Measurements from ENCODE around the gene RAB30. TPM values are rescaled to one million over a fixed set of nuclear protein-coding genes. Genes with fewer than 3 reads are reported as not detected.
A peak's percentile ranks its signal among the peaks of the same experiment; 100 is the strongest.

The RAB30 gene, protein sequence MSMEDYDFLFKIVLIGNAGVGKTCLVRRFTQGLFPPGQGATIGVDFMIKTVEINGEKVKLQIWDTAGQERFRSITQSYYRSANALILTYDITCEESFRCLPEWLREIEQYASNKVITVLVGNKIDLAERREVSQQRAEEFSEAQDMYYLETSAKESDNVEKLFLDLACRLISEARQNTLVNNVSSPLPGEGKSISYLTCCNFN
- 13.6 and 23.0 TPM in 2 replicates for total RNA-seq
- 10.0 TPM for polyA plus RNA-seq (2012)

DNA sequence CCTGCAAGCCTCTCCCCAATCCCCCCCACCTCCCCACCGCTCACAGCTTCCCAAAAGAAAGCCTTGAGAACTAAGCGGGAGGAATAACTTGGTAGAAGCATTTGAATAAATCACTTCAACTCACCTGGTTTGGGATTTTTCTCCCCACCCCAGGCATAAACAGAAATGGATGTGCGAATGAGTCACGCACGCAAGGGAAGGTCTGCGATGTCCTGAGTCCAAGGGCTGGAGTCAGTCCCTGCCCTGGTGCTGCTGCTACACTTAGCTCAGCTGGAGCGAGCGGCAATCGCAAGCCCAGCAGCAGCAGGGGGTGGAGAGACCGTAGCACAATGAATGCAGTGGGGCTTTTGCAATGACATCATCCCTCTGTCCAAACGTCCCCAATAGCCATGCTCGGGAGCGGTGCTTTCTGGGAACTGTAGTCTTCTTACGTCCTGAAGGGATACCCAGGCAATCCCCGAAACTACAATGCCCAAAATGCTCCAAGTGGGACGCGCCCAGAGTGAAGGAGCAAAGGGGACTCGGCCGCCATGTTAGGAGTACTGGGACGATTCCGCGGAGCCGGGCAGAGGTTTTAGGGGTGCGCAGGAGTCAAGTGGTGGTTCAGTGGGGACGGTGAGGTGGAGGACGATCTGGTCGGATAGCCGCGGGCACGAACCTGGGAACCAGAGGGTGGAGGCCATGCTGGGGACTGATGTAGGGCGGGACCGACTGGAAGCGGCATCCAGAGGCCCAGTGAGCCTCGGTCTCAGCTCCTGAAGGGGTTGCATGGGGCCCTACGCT, at the start of gene RAB30:
Gene RAB30 (minus strand): TSS at position 331 of the 783 bp plus-strand sequence. CDS start 74,581 bp downstream, outside the sequence.
- peak; percentile 100 for DNase-seq (ENCODE audit: low read depth)

DNA sequence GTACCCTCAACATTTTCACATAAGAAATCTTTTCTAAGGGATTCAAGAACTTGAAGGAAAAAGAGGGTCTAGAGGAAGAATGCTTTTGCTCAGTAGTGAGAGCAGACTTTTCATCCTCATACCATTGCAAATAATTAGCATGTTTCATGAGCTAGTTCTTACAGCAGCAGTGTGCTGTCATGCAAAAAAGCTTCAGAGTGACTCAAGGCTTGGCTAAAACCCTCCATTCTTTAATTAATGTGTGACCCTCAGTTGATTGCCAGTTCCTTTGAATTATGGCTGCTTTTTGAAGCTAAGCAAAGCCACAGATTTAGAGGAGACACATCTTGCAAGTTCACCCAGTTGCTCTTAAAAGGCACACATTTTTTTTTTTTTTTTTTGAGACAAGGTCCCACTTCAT, 48.6 kb upstream of the RAB30 start:
- DNase-seq (ENCODE audit: low read depth), result no peak

DNA sequence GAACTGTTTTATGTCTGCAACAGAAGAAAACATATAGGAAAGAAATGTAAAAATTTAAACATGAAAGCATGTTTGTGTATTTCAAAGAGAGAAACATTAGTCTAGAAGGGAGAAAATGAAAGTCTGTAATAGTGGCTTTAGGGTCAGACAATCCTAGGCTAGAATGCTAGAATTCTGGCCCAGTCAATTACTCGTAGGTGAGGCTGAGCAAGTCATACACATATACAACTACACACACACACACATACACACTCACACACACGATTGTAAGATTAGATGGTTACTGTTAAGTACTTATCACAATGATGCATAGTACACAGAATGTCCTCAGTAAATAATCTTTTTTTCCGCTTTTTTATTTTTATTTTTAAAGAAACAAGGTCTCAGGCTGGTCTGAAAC, 47.5 kb upstream of the RAB30 start:
- no peak for DNase-seq (ENCODE audit: low read depth)

DNA sequence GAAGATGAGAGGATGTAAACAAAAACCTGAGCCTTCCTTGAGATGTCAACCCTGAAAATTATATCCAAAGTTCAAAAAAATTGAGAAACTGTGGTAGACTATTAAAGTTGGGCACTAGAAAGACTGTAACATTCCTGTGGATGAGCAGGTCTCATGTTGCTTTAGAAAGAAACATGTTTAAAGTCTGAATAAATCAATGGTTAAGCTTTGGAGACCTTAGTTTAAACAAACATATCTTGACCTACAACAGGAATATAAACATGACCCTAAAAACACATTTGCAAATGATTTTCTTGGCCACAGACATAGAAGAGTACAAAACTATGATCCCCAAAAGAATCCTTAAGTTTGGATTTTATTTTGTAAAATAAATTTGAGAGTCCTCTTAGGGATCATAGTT, 47.1 kb upstream of the RAB30 start:
- DNase-seq (ENCODE audit: low read depth), result no peak

DNA sequence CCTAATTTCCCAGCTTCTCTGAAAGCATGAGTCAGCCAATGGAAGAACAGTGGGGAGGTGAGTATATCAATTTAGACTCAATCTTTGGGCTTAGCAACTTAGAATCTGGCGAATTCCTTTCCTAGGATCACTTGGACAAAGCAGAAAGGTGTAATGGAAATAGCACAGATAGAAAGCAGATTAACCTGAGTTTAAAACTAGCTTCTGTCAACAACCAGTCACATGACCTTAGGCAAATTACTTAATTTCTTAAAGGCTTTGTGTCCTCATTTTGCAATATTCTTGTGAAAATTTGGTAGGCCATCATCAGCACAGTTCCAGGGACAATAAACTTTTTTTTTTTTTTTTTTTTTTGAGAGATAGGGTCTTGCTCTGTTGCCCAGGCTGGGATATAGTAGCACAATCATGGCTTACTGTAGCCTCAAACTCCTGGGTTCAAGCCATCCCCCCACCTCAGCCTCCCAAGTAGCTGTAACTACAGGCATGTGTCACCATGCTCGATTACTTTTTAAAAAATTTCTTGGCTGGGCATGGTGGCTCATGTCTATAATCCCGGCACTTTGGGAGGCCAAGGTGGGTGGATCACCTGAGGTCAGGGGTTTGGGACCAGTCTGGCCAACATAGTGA, 44.4 kb upstream of the RAB30 start:
- DNase-seq (ENCODE audit: low read depth), result no peak

DNA sequence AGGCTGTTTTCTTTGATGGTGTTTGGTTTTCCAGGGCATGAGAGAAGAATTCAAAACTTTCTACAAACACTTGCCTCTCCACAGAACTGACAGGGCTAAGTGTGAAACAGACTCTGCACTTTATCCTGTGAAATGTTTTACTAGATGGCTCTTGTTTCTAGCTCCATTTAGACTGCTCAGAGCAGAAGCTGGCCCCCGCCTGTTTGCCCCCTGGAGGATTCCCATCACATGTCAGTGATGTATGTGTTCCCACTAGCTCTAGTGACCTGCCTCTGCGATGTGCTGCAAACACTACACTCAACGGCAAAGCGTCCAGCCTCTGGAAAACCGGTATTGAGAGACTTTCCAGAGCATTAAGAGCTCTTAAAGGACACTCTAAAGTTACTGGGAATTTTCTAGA, 43.9 kb upstream of the RAB30 start:
- no peak for DNase-seq (ENCODE audit: low read depth)

DNA sequence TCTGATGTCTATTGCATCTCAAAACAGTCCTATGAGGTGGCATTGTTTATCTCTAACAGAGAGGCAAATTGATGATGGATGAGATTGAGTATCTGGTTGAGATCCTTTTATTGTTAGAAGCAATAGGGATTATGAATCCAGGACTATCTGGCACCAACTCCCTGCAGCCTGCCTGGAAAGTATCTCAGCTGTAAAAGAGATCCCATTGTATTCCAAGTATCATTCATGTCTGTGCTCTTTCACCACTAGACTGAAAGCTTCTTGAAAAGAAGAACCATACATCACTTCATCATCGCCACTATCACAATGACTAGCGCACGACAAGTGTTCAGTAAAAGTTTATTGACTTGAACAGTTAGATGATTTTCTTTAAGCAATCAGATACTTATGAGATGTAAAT, 43.3 kb upstream of the RAB30 start:
- DNase-seq (ENCODE audit: low read depth), result no peak

DNA sequence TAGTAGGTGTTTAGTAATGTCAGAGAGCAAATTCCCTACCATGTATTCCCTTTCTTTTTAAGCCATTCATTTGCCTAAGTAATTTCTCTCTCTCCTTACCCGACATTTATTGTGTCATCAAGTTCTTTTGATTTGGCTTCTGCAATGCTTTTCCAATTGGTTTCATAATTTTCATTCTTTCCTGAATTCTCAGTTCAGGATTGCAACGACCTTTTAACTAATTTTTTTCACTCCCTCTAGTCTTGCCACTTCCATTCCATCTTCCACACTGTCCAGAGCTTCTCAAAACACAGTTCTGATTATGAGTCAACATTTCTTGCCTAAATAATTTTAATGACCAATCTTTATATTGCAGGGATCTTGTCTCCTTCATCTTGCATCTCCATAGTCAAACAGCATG, 41.2 kb upstream of the RAB30 start:
- no peak for DNase-seq (ENCODE audit: low read depth)

DNA sequence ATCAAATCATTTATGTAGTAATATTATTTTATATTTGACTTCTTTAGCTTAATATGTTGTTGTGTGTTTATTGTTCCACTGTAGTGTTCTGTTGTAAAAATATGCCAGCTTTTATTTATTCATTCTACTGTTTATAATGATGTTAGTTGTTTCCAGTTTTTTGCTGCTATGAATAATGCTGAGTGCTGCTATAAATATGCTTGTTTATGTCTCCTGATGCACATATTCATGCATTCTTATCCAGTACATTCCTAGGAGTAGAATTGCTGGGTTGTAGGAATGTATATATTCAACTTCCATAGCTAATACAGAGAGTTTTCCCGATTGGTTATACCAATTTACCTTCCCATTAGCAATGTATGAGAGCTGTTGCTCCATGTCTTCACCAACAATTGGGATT, 33.5 kb upstream of the RAB30 start:
- no peak for DNase-seq (ENCODE audit: low read depth)

DNA sequence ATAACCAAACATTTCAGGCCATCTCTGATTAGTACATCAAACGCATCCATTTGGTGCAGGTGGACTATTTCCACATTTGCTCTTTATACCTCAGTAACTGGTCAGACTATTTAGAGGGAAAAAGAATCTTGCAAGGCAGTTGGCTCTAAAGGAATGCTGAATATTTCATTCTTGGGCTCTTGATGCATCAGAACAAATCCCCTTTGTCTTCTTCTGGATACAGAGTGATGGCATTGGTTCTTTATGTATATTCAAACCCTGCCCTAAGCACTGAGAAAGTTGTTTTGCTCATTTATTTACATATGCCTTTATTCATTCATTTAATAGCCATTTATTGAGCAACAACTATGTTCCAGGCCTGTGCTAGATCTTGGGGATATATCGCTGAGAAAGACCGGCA, 31.1 kb upstream of the RAB30 start:
- DNase-seq (ENCODE audit: low read depth), result no peak

DNA sequence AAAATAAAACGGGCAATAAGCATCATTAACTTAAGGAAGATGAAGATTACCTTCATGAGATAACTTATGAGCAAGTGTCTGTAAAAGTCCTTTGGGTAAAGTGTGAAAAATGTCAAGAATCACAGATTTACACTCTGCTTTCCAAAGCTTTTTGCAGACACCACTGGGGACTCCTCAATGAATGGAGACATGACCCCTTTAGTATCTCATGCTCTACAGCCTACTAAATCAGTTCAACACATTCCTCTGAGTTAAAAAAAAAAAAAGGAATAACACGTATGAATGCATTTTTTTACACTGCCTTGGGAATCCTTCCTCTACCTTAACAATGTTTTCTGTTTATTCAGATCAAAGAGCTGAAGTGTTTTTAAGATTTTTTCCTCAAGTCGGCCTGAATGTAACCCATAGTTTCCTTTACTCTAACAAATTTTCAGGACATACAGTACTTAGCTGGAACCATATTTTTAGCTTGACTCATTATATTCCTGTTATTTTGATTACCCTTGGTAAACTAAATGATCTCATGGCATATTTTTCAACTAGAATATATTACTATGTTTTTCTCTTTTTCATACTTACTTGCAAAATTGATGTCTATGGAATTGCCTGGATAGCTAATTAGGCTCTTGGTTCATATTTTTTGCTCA, 25.9 kb upstream of the RAB30 start:
- DNase-seq (ENCODE audit: low read depth), result no peak

DNA sequence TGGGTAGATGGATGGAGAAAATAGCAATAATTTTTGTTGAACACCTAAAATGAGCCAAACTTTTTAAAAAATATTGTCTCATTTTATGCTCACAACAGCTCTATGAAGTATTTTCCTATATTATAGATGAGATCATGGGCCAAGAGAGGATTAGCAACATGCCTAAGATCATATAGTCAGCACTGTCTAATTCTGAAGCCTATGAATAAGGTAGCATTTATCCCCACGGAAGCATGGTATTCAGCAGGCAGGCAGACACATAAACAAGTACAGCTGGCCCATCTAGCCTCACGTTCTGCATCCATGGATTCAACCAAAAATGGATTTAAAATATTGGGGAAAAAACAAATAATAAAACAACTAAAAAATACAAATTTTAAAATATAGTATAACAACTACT, 21.9 kb upstream of the RAB30 start:
- no peak for DNase-seq (ENCODE audit: low read depth)

DNA sequence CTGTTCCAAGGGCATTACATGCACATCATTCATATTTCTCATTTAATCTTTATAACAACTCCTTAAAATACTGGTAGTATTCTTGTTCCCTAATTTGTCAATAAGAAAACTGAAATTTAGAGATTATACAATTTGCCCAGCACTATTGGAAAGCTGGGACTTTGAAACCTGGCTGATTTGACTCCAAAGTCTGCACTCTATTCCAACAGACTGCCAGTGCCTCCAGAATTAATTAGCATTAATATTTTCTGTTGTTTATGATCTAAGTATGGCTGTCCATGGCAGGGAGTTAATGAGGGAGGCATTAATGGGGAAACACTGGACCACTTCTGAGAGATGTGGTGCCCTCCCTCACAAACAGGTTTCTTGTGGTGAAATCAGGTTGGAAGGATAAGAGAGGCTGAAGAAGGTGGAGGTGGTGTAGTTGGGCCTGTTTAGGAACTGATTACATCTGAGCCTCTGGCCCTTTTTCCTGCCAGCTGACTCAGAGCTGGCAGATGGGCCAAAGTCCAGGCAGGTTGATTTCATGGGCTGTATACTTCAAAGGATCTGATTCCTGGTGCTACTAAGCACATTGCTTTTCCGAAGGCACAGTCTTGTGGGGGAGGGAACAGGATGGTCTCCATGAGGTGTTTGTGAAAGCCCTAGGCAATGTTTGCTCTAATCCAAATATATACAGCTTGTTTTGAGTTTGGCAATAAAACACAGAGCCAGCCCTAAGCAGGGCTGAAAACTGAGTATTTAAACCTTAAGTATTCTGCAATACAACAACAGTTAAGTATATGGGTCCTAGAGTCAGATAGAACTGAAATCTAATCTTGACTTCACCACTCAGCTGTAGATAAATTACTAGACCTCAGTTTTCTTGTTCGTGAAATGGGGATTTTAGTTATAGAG, 21.0 kb upstream of the RAB30 start:
- DNase-seq (ENCODE audit: low read depth), result no peak

DNA sequence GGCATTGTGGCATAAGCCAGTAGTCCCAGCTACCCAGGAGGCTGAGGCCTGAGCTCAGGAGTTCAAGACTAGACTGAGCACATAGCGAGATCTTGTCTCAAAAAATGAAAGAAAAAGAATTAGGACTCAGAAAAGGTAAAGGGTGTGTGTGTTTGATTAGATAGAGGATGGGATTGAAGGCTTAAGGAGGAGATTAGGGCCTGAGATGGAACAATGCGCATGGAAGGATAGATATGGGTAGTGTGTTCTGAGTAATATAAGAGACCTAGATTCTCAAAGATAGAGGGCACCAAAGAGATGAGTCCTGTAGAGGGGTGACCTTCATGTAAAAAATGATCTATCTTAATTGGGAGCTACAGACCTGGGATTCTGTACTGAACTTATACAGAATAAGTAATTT, 17.3 kb upstream of the RAB30 start:
- DNase-seq (ENCODE audit: low read depth), result no peak

DNA sequence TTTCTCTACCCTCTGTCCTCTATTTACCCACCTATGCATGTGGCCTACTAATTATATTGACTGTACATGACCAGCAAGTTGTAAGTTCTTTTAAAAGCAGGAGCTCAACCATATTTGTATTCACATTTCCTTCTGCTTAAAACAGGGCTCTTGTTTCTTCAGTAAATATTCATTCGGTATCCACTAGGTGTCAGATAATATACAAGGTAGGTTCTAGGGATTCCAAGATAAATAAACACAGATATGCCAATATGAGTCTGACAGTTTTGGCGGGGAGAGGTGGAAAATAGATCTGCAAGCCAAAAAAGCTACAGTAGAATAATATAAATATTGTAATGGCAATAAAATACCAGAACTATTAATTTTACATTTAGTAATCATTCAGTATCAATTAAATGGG, 15.3 kb upstream of the RAB30 start:
- no peak for DNase-seq (ENCODE audit: low read depth)

DNA sequence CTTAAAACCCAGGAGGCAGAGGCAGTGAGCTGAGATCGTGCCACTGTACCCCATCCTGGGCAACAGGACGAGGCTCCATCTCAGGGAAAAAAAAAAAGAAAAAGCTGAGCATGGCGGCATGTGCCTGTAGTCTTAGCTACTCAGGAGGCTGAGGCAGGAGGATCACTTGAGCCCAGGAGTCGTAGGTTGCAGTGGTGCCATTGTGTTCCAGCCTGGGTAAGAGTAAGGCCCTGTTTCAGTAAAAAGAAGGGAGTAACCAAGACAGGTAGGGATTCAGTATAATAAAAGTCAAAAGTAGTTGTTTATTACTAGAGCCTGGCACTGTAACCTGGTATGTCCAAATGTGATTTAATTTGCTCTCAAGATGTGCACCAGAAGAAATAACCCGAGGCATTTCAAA, 8.1 kb upstream of the RAB30 start:
- DNase-seq (ENCODE audit: low read depth), result no peak

DNA sequence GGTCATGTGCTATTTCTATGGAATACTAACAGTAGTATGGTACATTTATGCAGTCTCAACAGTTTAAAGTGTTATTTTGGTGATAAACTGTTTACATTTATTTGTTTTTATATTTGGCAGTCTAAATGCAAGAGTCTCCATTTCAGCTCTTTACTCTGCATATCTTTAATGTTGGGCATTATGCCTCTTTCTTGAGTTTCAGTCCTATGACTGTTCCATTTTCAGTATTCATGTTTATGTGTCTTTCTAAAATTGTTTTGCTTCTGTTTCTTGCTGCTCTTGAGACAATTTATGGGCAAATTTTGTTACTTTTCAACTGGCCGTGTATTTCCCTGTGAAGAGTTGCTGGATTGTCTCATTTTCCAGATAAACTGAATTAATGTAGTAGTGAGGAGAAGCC, 6.6 kb upstream of the RAB30 start:
- DNase-seq (ENCODE audit: low read depth), result no peak

DNA sequence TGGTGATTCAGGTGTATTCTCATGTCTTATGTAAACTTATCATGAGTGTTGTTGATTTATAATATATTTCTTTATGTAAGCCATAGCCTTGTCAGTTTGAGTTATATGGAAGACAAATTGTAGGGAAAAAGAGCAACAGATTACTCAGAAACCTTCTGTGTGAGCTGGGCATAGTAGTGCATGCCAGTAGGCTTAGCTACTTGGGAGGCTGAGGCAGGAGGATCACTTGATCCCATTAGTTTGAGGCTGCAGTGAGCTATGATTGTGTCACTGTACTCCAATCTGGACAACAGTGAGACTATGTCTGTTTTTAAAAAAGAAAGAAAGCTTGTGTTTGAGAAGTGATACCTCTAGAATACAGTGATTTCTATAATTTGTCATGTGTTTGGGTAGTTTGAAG, 2.2 kb upstream of the RAB30 start:
- DNase-seq (ENCODE audit: low read depth), result no peak

DNA sequence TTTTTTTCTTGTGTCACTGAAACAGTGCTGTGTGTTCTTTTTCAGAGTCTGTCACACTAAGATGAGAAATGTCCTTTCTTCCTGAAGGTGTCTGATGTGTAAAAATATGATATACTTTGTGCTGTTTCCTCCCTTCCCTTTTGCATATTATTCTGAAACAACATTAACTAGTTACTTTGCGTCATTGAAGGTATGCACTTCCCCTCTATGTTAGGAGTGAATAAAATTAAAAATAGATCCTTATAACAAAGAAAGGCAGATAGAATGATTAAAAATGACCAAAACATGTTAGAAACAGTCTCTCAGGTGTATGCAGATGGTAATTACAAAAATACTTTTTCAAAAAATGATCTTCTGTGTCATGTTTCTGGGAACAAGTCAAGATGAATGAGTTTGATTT, 1.6 kb upstream of the RAB30 start:
- no peak for DNase-seq (ENCODE audit: low read depth)

DNA sequence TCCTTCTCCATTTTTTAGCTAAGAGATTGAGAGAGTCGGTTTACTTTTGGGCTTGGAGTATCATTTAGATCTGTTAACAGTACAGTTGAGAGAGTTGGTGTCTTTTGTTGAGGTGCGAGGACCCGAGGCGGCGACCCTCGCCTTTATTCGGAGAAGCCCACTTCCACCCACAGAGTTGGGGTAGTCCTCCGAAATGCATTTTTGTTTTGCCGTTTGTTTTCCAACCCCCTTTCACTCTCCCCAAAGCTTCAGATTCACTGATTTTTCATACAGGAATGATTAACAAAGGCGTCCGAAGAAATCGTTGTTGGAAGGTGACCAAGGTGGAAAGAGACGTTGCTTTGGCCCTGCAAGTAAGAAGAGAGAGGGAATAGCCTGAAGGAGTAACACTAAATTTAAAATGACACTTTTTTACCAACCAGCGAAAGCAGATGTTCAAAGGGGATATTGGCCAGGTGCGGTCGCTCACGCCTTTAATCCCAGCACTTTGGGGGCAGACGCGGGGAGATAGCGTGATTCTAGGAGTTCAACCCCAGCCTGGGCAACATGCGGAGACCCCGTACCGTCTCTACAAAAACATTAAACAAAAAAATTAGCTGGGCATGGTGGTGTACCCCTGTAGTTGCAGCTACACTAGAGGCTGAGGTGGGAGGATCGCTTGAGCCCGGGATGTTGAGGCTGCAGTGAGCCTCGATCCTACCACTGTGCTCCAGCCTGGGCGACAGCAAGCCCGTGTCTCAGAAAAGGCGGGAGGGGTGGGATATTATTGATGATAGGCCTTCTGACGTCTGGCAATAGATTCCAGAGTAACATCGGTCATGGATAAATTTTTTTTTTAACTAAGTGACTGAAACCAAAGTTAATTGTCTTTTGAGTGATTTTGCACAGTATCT, 899 bp upstream of the RAB30 start:
- DNase-seq (ENCODE audit: low read depth), result no peak

Data from myocyte (in vitro differentiated cells).